ENCODE data around the gene NT5C1A.

DNA sequence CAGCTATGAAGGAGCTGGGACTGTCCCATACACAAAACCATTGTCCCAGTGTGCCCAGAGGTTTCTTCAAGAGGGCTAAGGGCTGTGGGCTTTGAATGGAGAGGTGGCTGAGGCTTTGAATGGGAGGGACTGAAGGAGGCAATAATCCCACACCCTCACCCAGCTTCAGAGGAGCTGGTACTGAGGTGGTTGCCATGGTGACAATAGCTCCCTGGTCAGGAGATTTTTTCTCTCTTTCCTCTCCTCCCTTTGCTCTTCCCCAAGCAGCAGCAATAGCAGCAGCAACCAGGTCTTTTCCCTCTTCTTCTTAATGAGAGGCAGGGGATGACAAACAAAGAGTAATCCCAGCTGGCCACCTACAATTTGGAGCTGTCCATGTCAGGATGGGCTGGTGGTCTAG lies 17.7 kb upstream of the NT5C1A start:
- TF ChIP-seq CTCF (IDR thresholded peaks at IDR 0.05) (no peak), POLR2A (IDR thresholded peaks at IDR 0.05) (no peak)

All from heart left ventricle (tissue), 13 donors.